ENCODE measurements around the gene AMIGO1.

Gene AMIGO1

GRCh38 chr1:109504974-109505373 is 4.6 kb downstream of the AMIGO1 start:
- H3K27me3 ChIP-seq (ENCODE audit: insufficient read depth, poor library complexity, severe bottlenecking), result no peaks in the 10 kb centered on the region
- DNase-seq (ENCODE audit: low read depth in 1 of 2, low spot score in 1 of 2), result no peak
- TF ChIP-seq, protein P1, sequence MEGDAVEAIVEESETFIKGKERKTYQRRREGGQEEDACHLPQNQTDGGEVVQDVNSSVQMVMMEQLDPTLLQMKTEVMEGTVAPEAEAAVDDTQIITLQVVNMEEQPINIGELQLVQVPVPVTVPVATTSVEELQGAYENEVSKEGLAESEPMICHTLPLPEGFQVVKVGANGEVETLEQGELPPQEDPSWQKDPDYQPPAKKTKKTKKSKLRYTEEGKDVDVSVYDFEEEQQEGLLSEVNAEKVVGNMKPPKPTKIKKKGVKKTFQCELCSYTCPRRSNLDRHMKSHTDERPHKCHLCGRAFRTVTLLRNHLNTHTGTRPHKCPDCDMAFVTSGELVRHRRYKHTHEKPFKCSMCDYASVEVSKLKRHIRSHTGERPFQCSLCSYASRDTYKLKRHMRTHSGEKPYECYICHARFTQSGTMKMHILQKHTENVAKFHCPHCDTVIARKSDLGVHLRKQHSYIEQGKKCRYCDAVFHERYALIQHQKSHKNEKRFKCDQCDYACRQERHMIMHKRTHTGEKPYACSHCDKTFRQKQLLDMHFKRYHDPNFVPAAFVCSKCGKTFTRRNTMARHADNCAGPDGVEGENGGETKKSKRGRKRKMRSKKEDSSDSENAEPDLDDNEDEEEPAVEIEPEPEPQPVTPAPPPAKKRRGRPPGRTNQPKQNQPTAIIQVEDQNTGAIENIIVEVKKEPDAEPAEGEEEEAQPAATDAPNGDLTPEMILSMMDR (IDR thresholded peaks at IDR 0.05; ENCODE audit: insufficient read depth, low read length), result no peak
- TF ChIP-seq REST (IDR thresholded peaks at IDR 0.05; ENCODE audit: insufficient replicate concordance, low read depth), result no peak
- TF ChIP-seq SPI1 (IDR thresholded peaks at IDR 0.05; ENCODE audit: borderline replicate concordance, low read depth), result no peak
- no peak for TF ChIP-seq GABPA (IDR thresholded peaks at IDR 0.05; ENCODE audit: low read depth)
- TF ChIP-seq POLR2AphosphoS5 (IDR thresholded peaks at IDR 0.05; ENCODE audit: low read depth), result no peak

GRCh38 chr1:109503935-109504334 is 5.6 kb downstream of the AMIGO1 start:
- TF ChIP-seq, protein P1 (IDR thresholded peaks at IDR 0.05; ENCODE audit: insufficient read depth, low read length), result no peak
- TF ChIP-seq POLR2AphosphoS5 (IDR thresholded peaks at IDR 0.05; ENCODE audit: low read depth) (no peak), GABPA (IDR thresholded peaks at IDR 0.05; ENCODE audit: low read depth) (no peak), REST (IDR thresholded peaks at IDR 0.05; ENCODE audit: insufficient replicate concordance, low read depth) (no peak), SPI1 (IDR thresholded peaks at IDR 0.05; ENCODE audit: borderline replicate concordance, low read depth) (no peak)
- no peaks in the 10 kb centered on the region for H3K27me3 ChIP-seq (ENCODE audit: insufficient read depth, poor library complexity, severe bottlenecking)

More at GRCh38 chr1:109504974-109505373, 4.6 kb downstream of the AMIGO1 start:
- no peak overlapping the region for H3K27ac ChIP-seq (replicated peaks)
- H3K4me3 ChIP-seq (replicated peaks; ENCODE audit: insufficient read depth, low read length), result no peak overlapping the region

DNA sequence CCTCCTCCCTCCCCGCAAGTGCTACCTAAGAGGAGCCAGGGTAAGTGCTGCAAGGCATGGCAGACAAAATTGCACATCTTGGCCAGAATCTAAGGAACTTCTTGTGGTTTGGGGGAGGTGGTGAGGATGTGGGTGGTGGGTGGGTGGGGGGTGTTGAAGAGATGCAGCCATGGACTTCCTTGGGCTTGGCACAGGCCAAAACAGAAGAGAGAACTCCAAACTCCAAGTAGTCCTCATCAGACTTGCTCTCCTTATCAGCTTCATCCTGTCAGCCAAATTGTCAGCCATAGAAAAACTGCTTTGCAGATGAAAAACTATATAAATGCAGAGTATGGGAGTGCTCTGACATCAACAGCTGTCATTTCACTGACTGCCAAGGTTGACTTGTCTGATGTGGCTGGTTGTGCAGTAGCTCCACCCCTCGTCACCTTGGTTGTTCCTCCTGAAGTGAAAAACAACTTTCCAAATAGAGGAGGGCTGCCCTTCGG is 7.1 kb downstream of the AMIGO1 start:
- H3K27me3 ChIP-seq (ENCODE audit: insufficient read depth, poor library complexity, severe bottlenecking), result no peaks in the 10 kb centered on the region
- TF ChIP-seq POLR2AphosphoS5 (IDR thresholded peaks at IDR 0.05; ENCODE audit: low read depth) (no peak), SPI1 (IDR thresholded peaks at IDR 0.05; ENCODE audit: borderline replicate concordance, low read depth) (no peak), REST (IDR thresholded peaks at IDR 0.05; ENCODE audit: insufficient replicate concordance, low read depth) (no peak), GABPA (IDR thresholded peaks at IDR 0.05; ENCODE audit: low read depth) (no peak)
- TF ChIP-seq, protein P1 (IDR thresholded peaks at IDR 0.05; ENCODE audit: insufficient read depth, low read length), result no peak
- DNase-seq (ENCODE audit: low read depth in 1 of 2, low spot score in 1 of 2), result peak in 1 of 2 experiments; percentile 16
- H3K4me3 ChIP-seq (replicated peaks; ENCODE audit: insufficient read depth, low read length), result no peak overlapping the region
- peak overlapping the region; percentile 58 for H3K27ac ChIP-seq (replicated peaks)

More at GRCh38 chr1:109503935-109504334, 5.6 kb downstream of the AMIGO1 start:
- H3K27ac ChIP-seq (replicated peaks), result no peak overlapping the region
- no peak overlapping the region for H3K4me3 ChIP-seq (replicated peaks; ENCODE audit: insufficient read depth, low read length)
- no peak for DNase-seq (ENCODE audit: low read depth in 1 of 2, low spot score in 1 of 2)

All from HL-60 (cell line).